ENCODE data around the gene BTBD16. TPM values are rescaled to one million over a fixed set of nuclear protein-coding genes. Genes with fewer than 3 reads are reported as not detected.

BTBD16 gene
- total and polyA plus RNA-seq, 2 of the 4 experiments (the other 2 are of a cell fraction): not detected

GRCh38 chr10:122308417-122309141, 37.5 kb downstream of the BTBD16 start (continued):
- TF ChIP-seq USF2 (IDR thresholded peaks at IDR 0.05; ENCODE audit: low read depth, low read length): no peak

- Histone ChIP-seq H3K9me3 (ENCODE audit: control insufficient read depth, insufficient read depth, low read length) (no peaks in the 10 kb centered on the region; the same call in 1 of the 2 replicates), H3K9ac (ENCODE audit: low read depth, low read length) (no peak overlapping the region), H2BK20ac (ENCODE audit: low read depth, low read length) (no peak overlapping the region), H3K23ac (ENCODE audit: low read depth, low read length) (no peak overlapping the region), H3K27me3 (ENCODE audit: control insufficient read depth, insufficient read depth, low read length) (no peaks in the 10 kb centered on the region), H3K27ac (ENCODE audit: insufficient read depth, low read length) (no peak overlapping the region), H3K9me1 (ENCODE audit: insufficient read depth, low read length) (peaks cover 8% of the 10 kb centered on the region), H2BK120ac (ENCODE audit: low read depth, low read length) (no peak overlapping the region), H3K36me3 (ENCODE audit: control insufficient read depth, insufficient read depth, low read length) (no peaks in the 10 kb centered on the region), H2BK5ac (ENCODE audit: low read depth, low read length, poor library complexity, severe bottlenecking) (no peak overlapping the region), H3K56ac (ENCODE audit: extremely low read depth, insufficient read depth, low read length) (no peak overlapping the region), H4K20me1 (ENCODE audit: insufficient read depth, low read length) (no peaks in the 10 kb centered on the region), H3K79me1 (ENCODE audit: low read depth in 1 of 2, low read length in 2 of 2) (no peaks in the 10 kb centered on the region), H3K4me1 (ENCODE audit: control insufficient read depth, insufficient read depth, low read length) (peaks cover 8% of the 10 kb centered on the region), H3K14ac (replicated peaks; ENCODE audit: low read depth, low read length) (no peak overlapping the region), H3K4me2 (ENCODE audit: low read depth, low read length) (no peak overlapping the region), H4K8ac (ENCODE audit: low read depth in 2 of 2, low read length in 2 of 2) (no peak overlapping the region), H4K5ac (ENCODE audit: low read depth, low read length) (no peak overlapping the region), H3K18ac (ENCODE audit: low read depth, low read length) (no peak overlapping the region), H4K91ac (ENCODE audit: insufficient read depth, low read depth, low read length) (no peak overlapping the region), H3K4ac (ENCODE audit: low read depth, low read length) (no peak overlapping the region), H2AK9ac (replicated peaks; ENCODE audit: low read depth, low read length, poor library complexity) (no peak overlapping the region), H2AK5ac (ENCODE audit: low read depth, low read length) (no peak overlapping the region), H3K4me3 (ENCODE audit: insufficient read depth, low read depth, low read length) (no peak overlapping the region), H2AFZ (replicated peaks; ENCODE audit: low read length, poor library complexity) (no peak overlapping the region), H2BK15ac (ENCODE audit: low read depth, low read length) (no peak overlapping the region)
- ATAC-seq (ENCODE audit: low read depth) (no peak), DNase-seq (no peak)
- intact Hi-C loops (cut with micrococcal nuclease) (no loop called here), dilution Hi-C loops (cut with HindIII; ENCODE audit: low sequenced_read_pairs, unreplicated experiment) (no loop called here), in situ Hi-C loops (cut with MboI; ENCODE audit: low sequenced_read_pairs) (no loop called here)
- BruUV-seq (replicated peaks): no TSS peak
- TF ChIP-seq CTCF (conservative IDR thresholded peaks at IDR 0.05; ENCODE audit: low read depth, low read length) (no peak), CEBPB (IDR thresholded peaks at IDR 0.05; ENCODE audit: low read depth, low read length) (peak; percentile 36; the same call in 1 of the 2 replicates)
- ChIA-PET CTCF (interaction anchor here (1.0 kb wide), 1 partner anchor 13 kb away, joined by 4 read pairs; no protein-coding TSS in a partner anchor), POLR2A (ENCODE audit: unreplicated experiment) (no interaction called here)
- 50% methylated on average over 7 of the region's 18 CpGs; no CpG with 5 or more reads in 1 of the 2 experiments for WGBS, 2 experiments (ENCODE audit: extremely low coverage in 2 of 2, insufficient read length in 1 of 2)
Observed at GRCh38 chr10:122310311-122311050, 39.4 kb downstream of the BTBD16 start.

All from IMR-90 (cell line).